Loucy (cell line): ENCODE results near the gene HSPA12B.
A peak's percentile ranks its signal among the peaks of the same experiment; 100 is the strongest.

ENCODE experiments used
- H2AFZ ChIP-seq: fragments of 200-600 bp; sonication (generic); 2 replicates; pipeline ENCODE4 v1.6.0; 2016; ENCODE audit warnings: antibody characterized with exemption, mild to moderate bottlenecking, low read length, moderate library complexity
- H3F3A ChIP-seq: fragments of 200-600 bp; 2 replicates; pipeline ENCODE4 v1.6.0; 2016; ENCODE audit warnings: antibody characterized with exemption, low read depth, mild to moderate bottlenecking
- H3K27me3 ChIP-seq: fragments of 200-600 bp; sonication (generic); 2 replicates; pipeline ENCODE4 v1.6.1; 2014; ENCODE audit warnings: low read length, mild to moderate bottlenecking; ENCODE audit not compliant: insufficient read depth, poor library complexity, severe bottlenecking
- H3K36me3 ChIP-seq: fragments of 200-600 bp; sonication (generic); 2 replicates; pipeline ENCODE4 v1.6.1; 2016; ENCODE audit warnings: low read length; ENCODE audit not compliant: insufficient read depth
- H3K4me1 ChIP-seq: fragments of 200-600 bp; sonication (generic); 2 replicates; pipeline ENCODE4 v1.5.1; 2014; ENCODE audit warnings: low read length, mild to moderate bottlenecking; ENCODE audit not compliant: insufficient read depth, poor library complexity, severe bottlenecking
- H3K4me2 ChIP-seq: fragments of 200-600 bp; sonication (generic); 2 replicates; pipeline ENCODE4 v1.6.0; 2014; ENCODE audit warnings: antibody characterized with exemption, low read length, low read depth, mild to moderate bottlenecking; ENCODE audit not compliant: poor library complexity, severe bottlenecking
- H3K4me3 ChIP-seq: fragments of 200-600 bp; sonication (generic); 2 replicates; pipeline ENCODE4 v1.5.1; 2014; ENCODE audit warnings: low read length, mild to moderate bottlenecking, mixed read lengths; ENCODE audit not compliant: poor library complexity, severe bottlenecking
- H3K79me2 ChIP-seq: fragments of 200-600 bp; sonication (generic); 2 replicates; pipeline ENCODE4 v1.6.1; 2014; ENCODE audit warnings: low read length; ENCODE audit not compliant: insufficient read depth
- H3K9ac ChIP-seq: fragments of 200-600 bp; sonication (generic); 2 replicates; pipeline ENCODE4 v1.6.0; 2014; ENCODE audit warnings: mild to moderate bottlenecking, low read depth, low read length, moderate library complexity; ENCODE audit not compliant: poor library complexity, severe bottlenecking
- H3K9me2 ChIP-seq: fragments of 200-600 bp; sonication (generic); replicated peaks from 2 replicates; pipeline ENCODE4 v1.6.1; 2016; ENCODE audit warnings: low read depth, low read length, mixed read lengths
- H3K9me3 ChIP-seq: fragments of 200-600 bp; sonication (generic); 2 replicates; pipeline ENCODE4 v1.6.1; 2014; ENCODE audit warnings: mild to moderate bottlenecking, antibody characterized with exemption, low read length, low read depth; ENCODE audit not compliant: insufficient read depth
- H4K20me1 ChIP-seq: fragments of 200-600 bp; sonication (generic); 2 replicates; pipeline ENCODE4 v1.6.0; 2014; ENCODE audit warnings: antibody characterized with exemption, low read length, mild to moderate bottlenecking; ENCODE audit not compliant: insufficient read depth, poor library complexity, severe bottlenecking
- EZH2phosphoT487 ChIP-seq: fragments of 200-600 bp; IDR thresholded peaks from 2 replicates; pipeline ENCODE4 v1.6.1; 2018; ENCODE audit warnings: antibody characterized with exemption, mild to moderate bottlenecking, moderate library complexity, borderline replicate concordance
- TF ChIP-seq, protein P1 (sequence below): fragments of 200-600 bp; sonication (generic); conservative IDR thresholded peaks from 2 replicates; pipeline ENCODE4 v1.5.1; 2014; ENCODE audit warnings: mild to moderate bottlenecking, antibody characterized with exemption, low read length

HSPA12B gene

DNA sequence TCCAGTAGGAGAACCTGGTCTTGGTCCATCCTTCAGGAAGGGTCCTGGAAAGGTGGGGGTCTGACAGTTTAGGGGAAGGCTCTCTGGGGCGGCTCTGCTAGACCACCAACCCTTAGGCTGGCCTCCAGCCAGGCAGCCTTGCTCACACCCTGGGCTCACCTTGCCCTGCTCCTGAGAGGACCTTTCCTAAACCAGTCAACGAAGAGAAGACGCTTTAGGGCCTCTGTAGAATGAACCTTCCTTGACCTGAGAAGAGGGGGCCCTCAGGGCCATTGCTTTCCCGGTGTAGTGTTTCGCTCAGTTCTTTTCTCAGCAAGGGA is 64.7 kb downstream of the HSPA12B start:
- Histone ChIP-seq H3K36me3 (peaks cover 22% of the 10 kb centered on the region; the same call in 1 of the 2 replicates), H3K9me2 (no peaks in the 10 kb centered on the region), H3K4me2 (peak overlapping the region; percentile 88), H3K9ac (peak overlapping the region; percentile 91), H3K4me3 (peak overlapping the region; percentile 98), H3K27me3 (no peaks in the 10 kb centered on the region), H3F3A (no peaks in the 10 kb centered on the region), H3K4me1 (peaks cover 45% of the 10 kb centered on the region), H2AFZ (no peak overlapping the region), H3K79me2 (peaks cover 59% of the 10 kb centered on the region), H3K9me3 (no peaks in the 10 kb centered on the region), H4K20me1 (peaks cover 31% of the 10 kb centered on the region)
- no peak for TF ChIP-seq EZH2phosphoT487
- TF ChIP-seq, protein P1, sequence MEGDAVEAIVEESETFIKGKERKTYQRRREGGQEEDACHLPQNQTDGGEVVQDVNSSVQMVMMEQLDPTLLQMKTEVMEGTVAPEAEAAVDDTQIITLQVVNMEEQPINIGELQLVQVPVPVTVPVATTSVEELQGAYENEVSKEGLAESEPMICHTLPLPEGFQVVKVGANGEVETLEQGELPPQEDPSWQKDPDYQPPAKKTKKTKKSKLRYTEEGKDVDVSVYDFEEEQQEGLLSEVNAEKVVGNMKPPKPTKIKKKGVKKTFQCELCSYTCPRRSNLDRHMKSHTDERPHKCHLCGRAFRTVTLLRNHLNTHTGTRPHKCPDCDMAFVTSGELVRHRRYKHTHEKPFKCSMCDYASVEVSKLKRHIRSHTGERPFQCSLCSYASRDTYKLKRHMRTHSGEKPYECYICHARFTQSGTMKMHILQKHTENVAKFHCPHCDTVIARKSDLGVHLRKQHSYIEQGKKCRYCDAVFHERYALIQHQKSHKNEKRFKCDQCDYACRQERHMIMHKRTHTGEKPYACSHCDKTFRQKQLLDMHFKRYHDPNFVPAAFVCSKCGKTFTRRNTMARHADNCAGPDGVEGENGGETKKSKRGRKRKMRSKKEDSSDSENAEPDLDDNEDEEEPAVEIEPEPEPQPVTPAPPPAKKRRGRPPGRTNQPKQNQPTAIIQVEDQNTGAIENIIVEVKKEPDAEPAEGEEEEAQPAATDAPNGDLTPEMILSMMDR = no peak

DNA sequence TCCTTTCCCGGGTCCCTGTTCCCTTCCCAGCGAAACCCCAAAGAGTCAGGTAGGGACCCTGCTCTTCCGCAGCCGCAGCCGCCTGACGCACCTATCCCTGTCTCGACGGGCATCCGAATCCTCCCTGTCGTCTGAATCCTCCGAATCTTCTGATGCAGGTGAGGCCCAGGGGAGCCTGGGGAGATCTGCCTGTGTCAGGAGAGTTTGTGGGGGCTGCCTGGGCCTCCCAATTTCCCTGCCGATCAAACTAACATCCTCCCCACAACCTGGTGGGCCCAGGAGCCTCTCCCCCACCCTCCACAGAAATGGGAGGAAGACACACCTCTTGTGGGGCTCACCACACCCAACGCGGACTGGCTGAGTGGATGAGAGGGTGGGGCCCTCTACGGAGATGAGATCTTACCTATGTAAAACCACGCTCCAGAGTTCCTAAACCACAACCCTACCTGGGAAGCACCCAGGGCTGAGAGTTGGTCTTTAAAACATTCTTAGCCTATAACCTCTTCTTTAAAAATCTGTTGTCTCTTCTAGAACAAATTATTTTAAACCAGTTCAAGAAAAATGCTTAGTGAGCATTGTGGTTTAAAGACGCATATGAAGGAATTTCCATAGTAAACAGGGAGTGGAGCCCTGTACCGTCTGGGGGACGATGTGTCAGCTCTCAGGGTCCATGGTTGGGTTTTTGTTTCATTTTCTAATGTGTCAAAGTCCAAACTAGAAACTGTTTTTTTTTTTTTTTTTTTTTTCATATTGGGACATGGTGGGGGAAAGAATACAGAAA is 65.3 kb downstream of the HSPA12B start:
- Histone ChIP-seq H3K9me2 (no peaks in the 10 kb centered on the region), H3K9me3 (no peaks in the 10 kb centered on the region), H3K9ac (peak overlapping the region; percentile 91), H2AFZ (no peak overlapping the region), H3K79me2 (peaks cover 59% of the 10 kb centered on the region), H3K4me1 (peaks cover 45% of the 10 kb centered on the region), H3K27me3 (no peaks in the 10 kb centered on the region), H3K36me3 (peaks cover 28% of the 10 kb centered on the region; the same call in 1 of the 2 replicates), H4K20me1 (peaks cover 31% of the 10 kb centered on the region), H3F3A (no peaks in the 10 kb centered on the region), H3K4me3 (peak overlapping the region; percentile 98), H3K4me2 (peak overlapping the region; percentile 88)
- TF ChIP-seq, protein P1 = no peak
- TF ChIP-seq EZH2phosphoT487 = no peak

DNA sequence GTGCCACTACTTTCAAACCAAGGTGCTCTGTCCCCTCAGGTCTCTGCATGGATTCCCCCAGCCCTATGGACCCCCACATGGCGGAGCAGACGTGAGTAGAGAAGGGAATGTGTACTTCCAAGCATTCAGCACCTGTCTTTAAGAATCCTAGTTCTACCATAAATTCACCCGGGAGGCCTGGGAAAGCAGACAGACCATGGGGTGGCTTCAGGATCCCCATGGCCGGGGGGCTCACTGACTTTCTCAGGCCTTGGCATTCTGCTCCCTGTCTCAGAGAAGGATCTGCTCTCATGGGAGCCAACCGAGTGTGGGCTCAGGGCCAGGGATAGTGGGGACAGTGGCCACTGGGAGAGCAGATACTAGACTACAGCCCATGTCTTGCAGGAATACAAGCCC is 65.9 kb downstream of the HSPA12B start:
- Histone ChIP-seq H3K4me1 (peaks cover 45% of the 10 kb centered on the region), H3K4me3 (peak overlapping the region; percentile 98)

More for the DNA sequence above, 65.9 kb downstream of the HSPA12B start:
- Histone ChIP-seq H3K36me3 (peaks cover 34% of the 10 kb centered on the region; the same call in 1 of the 2 replicates), H3K27me3 (no peaks in the 10 kb centered on the region), H3K4me2 (peak overlapping the region; percentile 88), H4K20me1 (peaks cover 31% of the 10 kb centered on the region), H2AFZ (no peak overlapping the region), H3K9ac (peak overlapping the region; percentile 91), H3K79me2 (peaks cover 59% of the 10 kb centered on the region), H3F3A (no peaks in the 10 kb centered on the region), H3K9me3 (no peaks in the 10 kb centered on the region), H3K9me2 (no peaks in the 10 kb centered on the region)
- no peak for TF ChIP-seq EZH2phosphoT487
- TF ChIP-seq, protein P1 = no peak
